Measurements from ENCODE around the gene ING5.

The ING5 gene

GRCh38 chr2:241777686-241778627 lies 76.1 kb downstream of the ING5 start:
- peaks cover 5% of the 10 kb centered on the region for H3K4me1 ChIP-seq (ENCODE audit: insufficient read depth, poor library complexity, severe bottlenecking)
- H3K36me3 ChIP-seq (ENCODE audit: low read depth): no peaks in the 10 kb centered on the region
- H3K27ac ChIP-seq (ENCODE audit: poor library complexity, severe bottlenecking): no peak overlapping the region
- TF ChIP-seq CTCF (IDR thresholded peaks at IDR 0.05; ENCODE audit: poor library complexity, severe bottlenecking): no peak
- peaks cover 5% of the 10 kb centered on the region for H3K9me3 ChIP-seq (ENCODE audit: severe bottlenecking)
- no peak overlapping the region for H3K4me3 ChIP-seq (ENCODE audit: severe bottlenecking)
- H3K27me3 ChIP-seq (ENCODE audit: insufficient read depth, poor library complexity, severe bottlenecking): no peaks in the 10 kb centered on the region
- no peak for DNase-seq (ENCODE audit: low spot score)
- no peak for ATAC-seq (ENCODE audit: low read depth)

Measured in RWPE2 (cell line).